Osteoblast (primary cell): ENCODE results near the gene MX2. TPM values are rescaled to one million over a fixed set of nuclear protein-coding genes. Genes with fewer than 3 reads are reported as not detected.

Experiments
- DNase-seq: peaks from one replicate; pipeline ENCODE4 v3.0.0; 2011; ENCODE audit warnings: low spot score, mixed read lengths; ENCODE audit not compliant: insufficient read length; ENCODE audit errors: missing footprints
- H2AFZ ChIP-seq: 2 replicates; pipeline ENCODE4 v1.6.0; 2011; ENCODE audit warnings: mild to moderate bottlenecking, low read length
- H3K27ac ChIP-seq: 2 replicates; pipeline ENCODE4 v1.5.1; 2011; ENCODE audit warnings: mild to moderate bottlenecking, low read depth, low read length, moderate library complexity
- H3K27me3 ChIP-seq: 2 replicates; pipeline ENCODE4 v1.6.0; 2012; ENCODE audit warnings: mild to moderate bottlenecking, control low read depth, inconsistent platforms, low read length, moderate library complexity; ENCODE audit not compliant: insufficient read depth
- H3K36me3 ChIP-seq: 2 replicates; pipeline ENCODE4 v1.5.1; 2011; ENCODE audit warnings: mild to moderate bottlenecking, low read length, control low read depth, moderate library complexity; ENCODE audit not compliant: insufficient read depth
- H3K4me1 ChIP-seq: 2 replicates; pipeline ENCODE4 v1.5.1; 2011; ENCODE audit warnings: mild to moderate bottlenecking, low read length, control low read depth, moderate library complexity; ENCODE audit not compliant: insufficient read depth
- H3K4me2 ChIP-seq: 2 replicates; pipeline ENCODE4 v1.6.0; 2011; ENCODE audit warnings: mild to moderate bottlenecking, low read length; ENCODE audit not compliant: insufficient read depth
- H3K4me3 ChIP-seq: fragments of 200-600 bp; sonication (generic); 3 replicates; pipeline ENCODE4 v1.5.1; 2012; ENCODE audit warnings: mild to moderate bottlenecking, low read length, inconsistent platforms; ENCODE audit not compliant: insufficient read depth
- H3K79me2 ChIP-seq: 2 replicates; pipeline ENCODE4 v1.6.0; 2012; ENCODE audit warnings: mild to moderate bottlenecking, low read length, control low read depth, inconsistent platforms; ENCODE audit not compliant: insufficient read depth
- H3K9me3 ChIP-seq: 2 replicates; pipeline ENCODE4 v1.5.1; 2011; ENCODE audit warnings: low read depth, low read length, control low read depth
- H4K20me1 ChIP-seq: 2 replicates; pipeline ENCODE4 v1.6.0; 2012; ENCODE audit warnings: mild to moderate bottlenecking, low read length, control low read depth; ENCODE audit not compliant: insufficient read depth
- CTCF ChIP-seq: IDR thresholded peaks from 2 replicates; pipeline ENCODE4 v1.5.1; 2011; ENCODE audit warnings: mild to moderate bottlenecking, low read depth, low read length, moderate library complexity; ENCODE audit errors: extremely low read depth
- total RNA-seq: library from RNA; depleted of rRNA; stranded (reverse); fragments of >200 nt; gene quantifications from 2 replicates; pipeline ENCODE4 v1.2.3, GENCODE V29; 2012

Gene MX2
- total RNA-seq, 1 donor: 14.5 TPM

GRCh38 chr21:41388259-41388658, 26.4 kb downstream of the MX2 start:
- Histone ChIP-seq H3K27ac (no peak overlapping the region), H3K4me2 (no peak overlapping the region), H3K36me3 (no peaks in the 10 kb centered on the region), H3K9me3 (no peaks in the 10 kb centered on the region), H3K4me1 (no peaks in the 10 kb centered on the region), H3K79me2 (no peaks in the 10 kb centered on the region), H2AFZ (no peak overlapping the region), H3K4me3 (no peak overlapping the region), H3K27me3 (no peaks in the 10 kb centered on the region), H4K20me1 (no peaks in the 10 kb centered on the region)
- no peak for TF ChIP-seq CTCF
- no peak for DNase-seq

- no peaks in the 10 kb centered on the region for H3K9me3 ChIP-seq
- no peak overlapping the region for H3K4me3 ChIP-seq
- H3K27me3 ChIP-seq: no peaks in the 10 kb centered on the region
- H3K36me3 ChIP-seq: no peaks in the 10 kb centered on the region
- H3K4me1 ChIP-seq: no peaks in the 10 kb centered on the region
- no peak overlapping the region for H3K4me2 ChIP-seq
- no peak for TF ChIP-seq CTCF
- H3K79me2 ChIP-seq: no peaks in the 10 kb centered on the region
- DNase-seq: no peak
- H3K27ac ChIP-seq: no peak overlapping the region
- no peak overlapping the region for H2AFZ ChIP-seq
- no peaks in the 10 kb centered on the region for H4K20me1 ChIP-seq
Measured at GRCh38 chr21:41390043-41390639, 28.3 kb downstream of the MX2 start.

GRCh38 chr21:41393876-41394465, 32.1 kb downstream of the MX2 start:
- TF ChIP-seq CTCF: no peak
- no peak overlapping the region for H3K4me2 ChIP-seq
- no peaks in the 10 kb centered on the region for H3K9me3 ChIP-seq
- no peaks in the 10 kb centered on the region for H3K36me3 ChIP-seq
- no peaks in the 10 kb centered on the region for H3K4me1 ChIP-seq
- H3K4me3 ChIP-seq: no peak overlapping the region
- no peak overlapping the region for H2AFZ ChIP-seq
- H4K20me1 ChIP-seq: no peaks in the 10 kb centered on the region
- no peak overlapping the region for H3K27ac ChIP-seq
- H3K79me2 ChIP-seq: no peaks in the 10 kb centered on the region
- no peaks in the 10 kb centered on the region for H3K27me3 ChIP-seq
- DNase-seq: no peak

- no peak for TF ChIP-seq CTCF
- DNase-seq: no peak
Measured at GRCh38 chr21:41396558-41397075, 34.8 kb downstream of the MX2 start.

More at GRCh38 chr21:41396558-41397075, 34.8 kb downstream of the MX2 start:
- no peaks in the 10 kb centered on the region for H4K20me1 ChIP-seq
- no peak overlapping the region for H2AFZ ChIP-seq
- no peaks in the 10 kb centered on the region for H3K36me3 ChIP-seq
- H3K4me3 ChIP-seq: no peak overlapping the region
- H3K4me1 ChIP-seq: no peaks in the 10 kb centered on the region
- H3K27ac ChIP-seq: no peak overlapping the region
- H3K27me3 ChIP-seq: no peaks in the 10 kb centered on the region
- no peaks in the 10 kb centered on the region for H3K79me2 ChIP-seq
- no peak overlapping the region for H3K4me2 ChIP-seq
- H3K9me3 ChIP-seq: no peaks in the 10 kb centered on the region
